Panc1 (cell line): Measurements from ENCODE around the gene PEX10.

Experiments
- CTCF ChIP-seq: fragments of 450-650 bp; IDR thresholded peaks from 2 replicates; pipeline ENCODE4 v1.5.1; 2017; ENCODE audit warnings: mild to moderate bottlenecking
- POLR2AphosphoS5 ChIP-seq: IDR thresholded peaks from 2 replicates; pipeline ENCODE4 v1.6.1; 2012; ENCODE audit warnings: mild to moderate bottlenecking, low read depth, low read length, moderate library complexity
- REST ChIP-seq, 2 experiments: IDR thresholded peaks; 2 replicates each; pipeline ENCODE4 v1.6.1; 2011 to 2012; ENCODE audit warnings: low read depth in 2 of 2, control low read depth in 1 of 2, low read length in 1 of 2, mild to moderate bottlenecking in 1 of 2, moderate library complexity in 1 of 2; ENCODE audit not compliant: insufficient read depth in 1 of 2

GRCh38 chr1:2377751-2378440 is 34.5 kb downstream of the PEX10 start:
- TF ChIP-seq CTCF: no peak
- no peak for TF ChIP-seq REST (IDR thresholded peaks at IDR 0.05; ENCODE audit: insufficient read depth in 1 of 2, low read depth in 2 of 2, low read length in 1 of 2)
- no peak for TF ChIP-seq POLR2AphosphoS5
